PC-9 (cell line): ENCODE results near the gene TTLL3.

Experiments used
- EZH2 ChIP-seq: fragments of 200-600 bp; sonication (generic); IDR thresholded peaks from 2 replicates; pipeline ENCODE4 v1.8.0; 2017; ENCODE audit warnings: antibody characterized with exemption, low read depth
- TF ChIP-seq, protein P1 (sequence below): fragments of 200-600 bp; sonication (generic); conservative IDR thresholded peaks from 2 replicates; pipeline ENCODE4 v1.6.1; 2017; ENCODE audit warnings: mixed run types, antibody characterized with exemption, mild to moderate bottlenecking, moderate library complexity

DNA sequence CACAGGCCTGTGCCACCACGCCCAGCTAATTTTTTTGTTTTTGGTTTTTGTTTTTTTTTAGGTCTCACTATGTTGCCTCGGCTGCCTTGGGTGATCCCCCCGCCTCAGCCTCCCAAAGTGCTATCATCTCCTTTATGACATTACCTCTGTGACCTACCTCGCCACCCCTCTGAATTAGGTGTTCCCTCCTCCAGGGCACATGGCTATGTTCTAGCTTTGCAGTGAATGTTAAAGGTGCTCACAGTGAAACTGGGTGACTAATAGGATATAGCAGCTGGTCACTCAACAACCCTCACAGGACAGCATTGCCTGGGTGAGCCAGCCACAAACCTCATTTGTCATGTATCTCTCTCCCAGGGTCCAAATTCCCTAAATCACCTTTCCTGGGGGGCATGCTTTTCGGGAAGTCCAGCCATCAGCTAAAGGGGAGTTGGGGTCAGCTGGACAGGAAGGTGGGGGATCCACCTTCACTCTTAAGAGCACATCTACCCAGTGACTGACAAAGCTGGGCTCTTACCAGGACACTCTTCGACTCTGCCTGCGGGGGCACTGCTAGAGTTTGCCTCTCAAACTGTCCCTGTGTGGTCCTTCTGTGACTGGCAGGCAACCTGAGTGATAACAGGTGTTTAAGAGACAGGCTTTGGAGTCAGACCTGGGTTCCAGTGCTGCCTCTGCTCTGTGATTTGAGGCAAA is 1.6 kb upstream of the TTLL3 start:
- TF ChIP-seq, protein P1, sequence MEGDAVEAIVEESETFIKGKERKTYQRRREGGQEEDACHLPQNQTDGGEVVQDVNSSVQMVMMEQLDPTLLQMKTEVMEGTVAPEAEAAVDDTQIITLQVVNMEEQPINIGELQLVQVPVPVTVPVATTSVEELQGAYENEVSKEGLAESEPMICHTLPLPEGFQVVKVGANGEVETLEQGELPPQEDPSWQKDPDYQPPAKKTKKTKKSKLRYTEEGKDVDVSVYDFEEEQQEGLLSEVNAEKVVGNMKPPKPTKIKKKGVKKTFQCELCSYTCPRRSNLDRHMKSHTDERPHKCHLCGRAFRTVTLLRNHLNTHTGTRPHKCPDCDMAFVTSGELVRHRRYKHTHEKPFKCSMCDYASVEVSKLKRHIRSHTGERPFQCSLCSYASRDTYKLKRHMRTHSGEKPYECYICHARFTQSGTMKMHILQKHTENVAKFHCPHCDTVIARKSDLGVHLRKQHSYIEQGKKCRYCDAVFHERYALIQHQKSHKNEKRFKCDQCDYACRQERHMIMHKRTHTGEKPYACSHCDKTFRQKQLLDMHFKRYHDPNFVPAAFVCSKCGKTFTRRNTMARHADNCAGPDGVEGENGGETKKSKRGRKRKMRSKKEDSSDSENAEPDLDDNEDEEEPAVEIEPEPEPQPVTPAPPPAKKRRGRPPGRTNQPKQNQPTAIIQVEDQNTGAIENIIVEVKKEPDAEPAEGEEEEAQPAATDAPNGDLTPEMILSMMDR, result peak; percentile 64
- TF ChIP-seq EZH2, result no peak
